ENCODE results near the gene TTC17.

GRCh38 chr11:43360361-43361032 lies 1.8 kb downstream of the TTC17 start:
- no peak for TF ChIP-seq POLR2A (IDR thresholded peaks at IDR 0.05; ENCODE audit: low read length)
- no peak for TF ChIP-seq GATA1 (IDR thresholded peaks at IDR 0.05; ENCODE audit: low read depth, low read length)

Data from erythroblast (primary cell).